Uterus (tissue), 4 donors: ENCODE data around the gene C3orf80. TPM values are rescaled to one million over a fixed set of nuclear protein-coding genes. Genes with fewer than 3 reads are reported as not detected.
"Not testable (repeated sequence)": the region's sequence is repeated elsewhere in the genome, so short reads cannot be mapped to it uniquely, and the experiment has no call there.

Experiments
- DNase-seq, 2 donors: peaks; one replicate each; pipeline ENCODE4 v3.0.0-alpha.2; 2019 to 2020
- H3K27ac ChIP-seq, 2 donors: fragments of 200-600 bp; sonication (generic); 1 replicate in 1 of 2; 2 replicates in 1 of 2; pipeline ENCODE4 v1.5.1; 2016 to 2018
- H3K27me3 ChIP-seq, 2 donors: fragments of 200-600 bp; sonication (generic); one replicate each; pipeline ENCODE4 v1.5.1; 2018 to 2019; ENCODE audit warnings: control low read depth in 1 of 2
- H3K36me3 ChIP-seq, 2 donors: fragments of 200-600 bp; sonication (generic); one replicate each; pipeline ENCODE4 v1.5.1; 2019; ENCODE audit warnings: control low read depth in 1 of 2
- H3K4me1 ChIP-seq, 2 donors: fragments of 200-600 bp; sonication (generic); one replicate each; pipeline ENCODE4 v1.5.1; 2018 to 2019; ENCODE audit warnings: control low read depth in 1 of 2
- H3K4me3 ChIP-seq, 2 donors: fragments of 200-600 bp; sonication (generic); 1 replicate in 1 of 2; 2 replicates in 1 of 2; pipeline ENCODE4 v1.5.1; 2018 to 2019; ENCODE audit warnings: mild to moderate bottlenecking in 1 of 2
- H3K9me3 ChIP-seq, 2 donors: fragments of 200-600 bp; sonication (generic); one replicate each; pipeline ENCODE4 v1.5.1; 2019; ENCODE audit warnings: control low read depth in 1 of 2
- CTCF ChIP-seq, 4 experiments: fragments of 200-600 bp in 2 of 4; fragments of 450-650 bp in 2 of 4; sonication (generic) in 2 of 4; IDR thresholded peaks; one replicate each; pipeline ENCODE4 v1.5.1; 2016 to 2019; ENCODE audit warnings: antibody characterized with exemption in 4 of 4, mild to moderate bottlenecking in 2 of 4, moderate library complexity in 1 of 4
- POLR2A ChIP-seq, 2 donors: fragments of 450-650 bp; IDR thresholded peaks; one replicate each; pipeline ENCODE4 v1.6.1; 2016; ENCODE audit warnings: antibody characterized with exemption in 2 of 2, mild to moderate bottlenecking in 1 of 2, moderate library complexity in 1 of 2
- intact Hi-C: fragments of 100-400 bp; cut with DNase I; formaldehyde crosslinking; loops from one replicate; pipeline ENCODE4 v1.15.1; 2023; ENCODE audit warnings: low total_unique reads
- total RNA-seq, 4 donors: library from RNA; depleted of rRNA in 3 of 4; stranded (reverse); fragments of >200 nt in 3 of 4; gene quantifications; one replicate each; pipeline versions ENCODE4 v1.1.0 to v1.2.4, GENCODE V29; 2014 to 2023
- donor health status: DM: yes; HTN: yes; CAD: no.

C3orf80 gene
- total RNA-seq, 4 donors from 2014 or later: 1.2 TPM; not detected in 3

- Histone ChIP-seq H3K27ac (no peak overlapping the region), H3K9me3 (no peaks in the 10 kb centered on the region)
- DNase-seq: no peak
These were observed 429 bp upstream of the C3orf80 start for GRCh38 chr3:160224811-160225175.

GRCh38 chr3:160226026-160226907 is 1.0 kb downstream of the C3orf80 start:
- peaks cover 13 to 16% of the 10 kb centered on the region in 2 donors for H3K27me3 ChIP-seq
- TF ChIP-seq CTCF (IDR thresholded peaks at IDR 0.05): no peak
- H3K27ac ChIP-seq: no peak overlapping the region
- H3K9me3 ChIP-seq: no peaks in the 10 kb centered on the region
- H3K4me1 ChIP-seq: peaks cover 0 to 8% of the 10 kb centered on the region in 2 donors
- intact Hi-C loops: no loop called here
- H3K4me3 ChIP-seq: peak overlapping the region; percentile 5 to 47
- no peak for DNase-seq
- H3K36me3 ChIP-seq: no peaks in the 10 kb centered on the region

More at GRCh38 chr3:160224811-160225175, 429 bp upstream of the C3orf80 start:
- intact Hi-C loops: no loop called here
- no peak for TF ChIP-seq POLR2A (IDR thresholded peaks at IDR 0.05)
- no peak for TF ChIP-seq CTCF (IDR thresholded peaks at IDR 0.05)
- H3K4me1 ChIP-seq: peaks cover 0 to 8% of the 10 kb centered on the region in 2 donors
- peak overlapping the region; percentile 12 to 47 for H3K4me3 ChIP-seq
- H3K27me3 ChIP-seq: peaks cover 13 to 16% of the 10 kb centered on the region in 2 donors
- H3K36me3 ChIP-seq: no peaks in the 10 kb centered on the region

GRCh38 chr3:160227419-160227818 is 2.2 kb downstream of the C3orf80 start:
- no peak overlapping the region for H3K4me3 ChIP-seq
- no peaks in the 10 kb centered on the region for H3K36me3 ChIP-seq
- TF ChIP-seq CTCF (IDR thresholded peaks at IDR 0.05) (no peak), POLR2A (IDR thresholded peaks at IDR 0.05) (no peak)
- no peaks in the 10 kb centered on the region for H3K9me3 ChIP-seq
- no peak for DNase-seq
- intact Hi-C loops: no loop called here
- H3K4me1 ChIP-seq: peaks cover 0 to 8% of the 10 kb centered on the region in 2 donors
- H3K27ac ChIP-seq: no peak overlapping the region
- peaks cover 13 to 16% of the 10 kb centered on the region in 2 donors for H3K27me3 ChIP-seq

GRCh38 chr3:160232014-160232413 is 6.8 kb downstream of the C3orf80 start:
- no peak for DNase-seq
- peaks cover 3 to 7% of the 10 kb centered on the region in 2 donors for H3K27me3 ChIP-seq
- intact Hi-C loops: no loop called here
- no peak overlapping the region for H3K27ac ChIP-seq
- TF ChIP-seq POLR2A (IDR thresholded peaks at IDR 0.05) (no peak), CTCF (IDR thresholded peaks at IDR 0.05) (no peak)
- no peaks in the 10 kb centered on the region for H3K9me3 ChIP-seq
- no peaks in the 10 kb centered on the region for H3K4me1 ChIP-seq
- no peaks in the 10 kb centered on the region for H3K36me3 ChIP-seq
- H3K4me3 ChIP-seq: no peak overlapping the region

GRCh38 chr3:160240719-160241118 is 15.5 kb downstream of the C3orf80 start:
- DNase-seq, H3K9me3 ChIP-seq, H3K4me1 ChIP-seq, intact Hi-C loops, H3K36me3 ChIP-seq, H3K27me3 ChIP-seq, H3K27ac ChIP-seq, H3K4me3 ChIP-seq: not testable (repeated sequence)
